ENCODE data around the gene SYT17.

GRCh38 chr16:19173059-19173458 is 5.0 kb downstream of the SYT17 start:
- TF ChIP-seq POLR2A (IDR thresholded peaks at IDR 0.05; ENCODE audit: low read length) (no peak), GATA1 (IDR thresholded peaks at IDR 0.05; ENCODE audit: low read depth, low read length) (no peak)

Measured in erythroblast (primary cell).